Esophagus squamous epithelium (tissue), 4 donors: ENCODE results near the gene RAN.
A peak's percentile ranks its signal among the peaks of the same experiment; 100 is the strongest.

Experiments used
- POLR2A ChIP-seq, 4 donors: fragments of 450-650 bp; IDR thresholded peaks; one replicate each; pipeline ENCODE4 v1.6.1; 2017; ENCODE audit warnings: antibody characterized with exemption in 4 of 4, mild to moderate bottlenecking in 4 of 4, moderate library complexity in 3 of 4
- TF ChIP-seq, protein P1 (sequence below), 6 experiments: fragments of 450-650 bp in 4 of 6; fragments of 200-600 bp in 2 of 6; sonication (generic) in 2 of 6; IDR thresholded peaks; one replicate each; pipeline ENCODE4 v1.5.1; 2016 to 2019; ENCODE audit warnings: antibody characterized with exemption in 6 of 6, mild to moderate bottlenecking in 4 of 6, moderate library complexity in 4 of 6

DNA sequence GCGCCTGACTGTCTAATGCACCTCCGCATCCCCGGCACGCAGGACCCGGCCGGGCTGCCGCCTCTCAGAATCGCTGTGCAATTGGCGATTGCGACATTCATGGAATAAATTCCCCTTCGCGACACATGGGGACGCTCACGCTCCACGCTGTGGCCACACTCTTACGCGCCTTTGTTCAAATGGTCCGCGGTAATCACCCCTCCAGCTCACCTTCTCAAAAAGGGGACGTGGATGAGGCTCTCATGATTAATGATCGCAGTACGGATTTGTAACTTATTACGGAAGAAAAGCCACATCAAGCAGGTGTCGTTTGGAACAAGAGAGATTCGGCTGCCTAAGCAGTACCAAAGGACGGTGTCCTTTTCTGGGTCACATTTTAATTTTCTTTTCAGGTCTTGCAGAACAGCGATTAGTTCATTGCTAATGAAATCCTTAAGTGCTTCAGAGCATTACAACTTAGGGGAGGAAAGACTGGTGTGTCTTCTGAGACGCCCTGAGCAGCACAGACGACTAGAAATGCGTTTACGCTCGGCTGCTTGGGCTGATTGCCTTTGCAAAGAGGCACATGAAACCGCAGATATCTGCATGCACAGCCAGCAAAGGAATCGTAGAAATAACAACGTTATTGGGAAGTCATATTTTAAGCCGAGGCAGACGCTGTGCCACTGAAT is 44.5 kb downstream of the RAN start:
- TF ChIP-seq, protein P1, sequence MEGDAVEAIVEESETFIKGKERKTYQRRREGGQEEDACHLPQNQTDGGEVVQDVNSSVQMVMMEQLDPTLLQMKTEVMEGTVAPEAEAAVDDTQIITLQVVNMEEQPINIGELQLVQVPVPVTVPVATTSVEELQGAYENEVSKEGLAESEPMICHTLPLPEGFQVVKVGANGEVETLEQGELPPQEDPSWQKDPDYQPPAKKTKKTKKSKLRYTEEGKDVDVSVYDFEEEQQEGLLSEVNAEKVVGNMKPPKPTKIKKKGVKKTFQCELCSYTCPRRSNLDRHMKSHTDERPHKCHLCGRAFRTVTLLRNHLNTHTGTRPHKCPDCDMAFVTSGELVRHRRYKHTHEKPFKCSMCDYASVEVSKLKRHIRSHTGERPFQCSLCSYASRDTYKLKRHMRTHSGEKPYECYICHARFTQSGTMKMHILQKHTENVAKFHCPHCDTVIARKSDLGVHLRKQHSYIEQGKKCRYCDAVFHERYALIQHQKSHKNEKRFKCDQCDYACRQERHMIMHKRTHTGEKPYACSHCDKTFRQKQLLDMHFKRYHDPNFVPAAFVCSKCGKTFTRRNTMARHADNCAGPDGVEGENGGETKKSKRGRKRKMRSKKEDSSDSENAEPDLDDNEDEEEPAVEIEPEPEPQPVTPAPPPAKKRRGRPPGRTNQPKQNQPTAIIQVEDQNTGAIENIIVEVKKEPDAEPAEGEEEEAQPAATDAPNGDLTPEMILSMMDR (IDR thresholded peaks at IDR 0.05) = peak; percentile 65 to 89 (median 82)
- TF ChIP-seq POLR2A (IDR thresholded peaks at IDR 0.05) = no peak
